Fibroblast of lung (primary cell): Measurements from ENCODE around the gene LAMB3.

Source experiments
- EZH2 ChIP-seq: IDR thresholded peaks from 2 replicates; pipeline ENCODE4 v1.5.1; 2012; ENCODE audit warnings: low read length, control low read depth, mild to moderate bottlenecking; ENCODE audit errors: missing control alignments
- TF ChIP-seq, protein P1 (sequence below), 2 donors: IDR thresholded peaks in 1 of 2; conservative IDR thresholded peaks in 1 of 2; 1 replicate in 1 of 2; 2 replicates in 1 of 2; pipeline ENCODE4 v1.5.1; 2011 to 2012; ENCODE audit warnings: low read length in 2 of 2, control low read depth in 1 of 2, inconsistent platforms in 1 of 2, low read depth in 1 of 2, mild to moderate bottlenecking in 1 of 2

DNA sequence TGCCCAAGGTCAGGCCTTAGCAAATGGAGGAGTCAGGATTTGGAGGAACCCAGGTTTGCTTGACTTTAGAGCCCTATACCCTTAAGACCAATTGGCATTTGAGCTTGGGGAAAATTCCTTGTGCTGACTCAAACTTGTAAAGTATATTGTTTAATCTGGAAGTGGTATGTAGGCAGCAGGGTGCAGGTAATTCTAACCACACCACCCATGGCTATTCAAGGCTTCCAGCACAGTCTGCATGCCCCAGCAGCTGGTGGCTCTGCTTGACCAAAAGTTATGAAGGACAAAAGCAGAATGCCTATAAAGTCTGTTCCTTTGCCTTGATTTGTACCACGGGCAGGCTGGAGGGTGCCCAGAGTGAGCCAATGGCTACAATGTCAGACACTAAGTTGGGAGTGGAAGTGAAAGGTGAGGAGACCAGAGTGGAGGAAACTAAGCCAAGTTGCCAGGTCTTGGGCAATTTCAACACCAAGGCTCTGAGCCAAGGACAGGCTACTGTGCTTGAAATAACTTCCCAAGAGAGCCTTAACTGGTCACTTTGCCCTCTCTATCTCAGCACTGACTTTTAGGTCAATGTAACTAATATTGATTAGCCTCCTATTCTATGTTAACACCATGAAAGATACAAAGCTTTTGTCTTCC is 18.3 kb upstream of the LAMB3 start:
- TF ChIP-seq, protein P1, sequence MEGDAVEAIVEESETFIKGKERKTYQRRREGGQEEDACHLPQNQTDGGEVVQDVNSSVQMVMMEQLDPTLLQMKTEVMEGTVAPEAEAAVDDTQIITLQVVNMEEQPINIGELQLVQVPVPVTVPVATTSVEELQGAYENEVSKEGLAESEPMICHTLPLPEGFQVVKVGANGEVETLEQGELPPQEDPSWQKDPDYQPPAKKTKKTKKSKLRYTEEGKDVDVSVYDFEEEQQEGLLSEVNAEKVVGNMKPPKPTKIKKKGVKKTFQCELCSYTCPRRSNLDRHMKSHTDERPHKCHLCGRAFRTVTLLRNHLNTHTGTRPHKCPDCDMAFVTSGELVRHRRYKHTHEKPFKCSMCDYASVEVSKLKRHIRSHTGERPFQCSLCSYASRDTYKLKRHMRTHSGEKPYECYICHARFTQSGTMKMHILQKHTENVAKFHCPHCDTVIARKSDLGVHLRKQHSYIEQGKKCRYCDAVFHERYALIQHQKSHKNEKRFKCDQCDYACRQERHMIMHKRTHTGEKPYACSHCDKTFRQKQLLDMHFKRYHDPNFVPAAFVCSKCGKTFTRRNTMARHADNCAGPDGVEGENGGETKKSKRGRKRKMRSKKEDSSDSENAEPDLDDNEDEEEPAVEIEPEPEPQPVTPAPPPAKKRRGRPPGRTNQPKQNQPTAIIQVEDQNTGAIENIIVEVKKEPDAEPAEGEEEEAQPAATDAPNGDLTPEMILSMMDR (conservative IDR thresholded peaks at IDR 0.05 in 1 of 2, IDR thresholded peaks at IDR 0.05 in 1 of 2; ENCODE audit: low read depth in 1 of 2, low read length in 2 of 2) = no peak
- no peak for TF ChIP-seq EZH2
